Measurements from ENCODE around the gene MLEC. TPM values are rescaled to one million over a fixed set of nuclear protein-coding genes. Genes with fewer than 3 reads are reported as not detected.

Gene MLEC
- polyA plus RNA-seq, 1 experiment: 34.3 TPM

DNA sequence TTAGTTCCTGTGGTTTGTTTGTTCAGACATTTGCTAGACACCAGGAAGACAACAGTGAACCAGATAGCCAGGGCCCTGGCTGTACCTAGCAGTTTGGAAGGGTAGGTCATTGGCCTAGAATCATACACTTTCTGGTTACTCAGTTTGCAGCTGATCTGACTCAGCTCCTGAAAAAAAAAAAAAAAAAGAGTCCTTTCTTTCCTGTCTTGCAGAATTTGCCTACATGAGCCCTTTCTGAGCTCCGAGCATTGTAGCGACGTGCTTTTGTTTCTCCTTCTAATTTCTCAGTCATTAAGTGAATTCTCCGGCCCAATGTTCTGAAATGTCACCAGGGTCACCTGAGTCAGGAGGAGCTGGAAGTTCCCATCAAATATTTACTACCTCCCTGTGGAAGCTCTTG is 44.1 kb upstream of the MLEC start:
- DNase-seq (ENCODE audit: low read depth): no peak
- no peak for TF ChIP-seq CTCF (IDR thresholded peaks at IDR 0.05; ENCODE audit: insufficient read depth, low read depth, low read length)
- no peaks in the 10 kb centered on the region for H3K36me3 ChIP-seq (ENCODE audit: control insufficient read depth, insufficient read depth, low read length)
- peaks cover 35% of the 10 kb centered on the region for H3K27me3 ChIP-seq (ENCODE audit: control insufficient read depth, insufficient read depth, low read length)
- no peak overlapping the region for H3K4me3 ChIP-seq (ENCODE audit: low read depth, low read length)
- ChIA-PET POLR2A (interaction anchor here (0.6 kb wide), 1 partner anchor 28 kb away, joined by 9 read pairs; no protein-coding TSS in a partner anchor), CTCF (interaction anchor here (1.2 kb wide), 1 partner anchor 72 kb away, joined by 3 read pairs; no protein-coding TSS in a partner anchor)

DNA sequence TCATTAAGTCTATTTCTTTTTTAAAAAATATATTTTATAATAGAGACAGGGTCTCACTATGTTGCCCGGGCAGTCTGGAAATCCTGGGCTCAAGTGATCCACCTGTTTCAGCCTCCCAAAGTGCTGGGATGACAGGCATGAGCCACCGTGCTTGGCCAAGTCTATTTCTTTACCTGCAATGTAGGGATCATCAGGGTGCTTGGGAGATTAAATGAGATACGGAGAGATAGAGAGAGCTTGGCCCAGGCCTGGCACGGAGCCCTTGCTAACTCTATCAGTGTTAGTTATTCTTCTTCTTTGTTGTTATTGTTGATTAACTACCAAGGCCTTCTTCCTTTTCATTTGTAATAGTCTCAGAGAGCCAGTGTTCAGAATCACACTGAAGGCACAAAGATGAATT is 43.4 kb upstream of the MLEC start:
- Histone ChIP-seq H3K4me3 (ENCODE audit: low read depth, low read length) (no peak overlapping the region), H3K27me3 (ENCODE audit: control insufficient read depth, insufficient read depth, low read length) (peaks cover 35% of the 10 kb centered on the region), H3K36me3 (ENCODE audit: control insufficient read depth, insufficient read depth, low read length) (no peaks in the 10 kb centered on the region)
- DNase-seq (ENCODE audit: low read depth): no peak
- TF ChIP-seq CTCF (IDR thresholded peaks at IDR 0.05; ENCODE audit: insufficient read depth, low read depth, low read length): no peak
- POLR2A ChIA-PET: no interaction called here
- CTCF ChIA-PET: interaction anchor here (1.1 kb wide), 1 partner anchor 65 kb away, joined by 3 read pairs; no protein-coding TSS in a partner anchor

GRCh38 chr12:120646044-120646443 is 40.9 kb upstream of the MLEC start:
- DNase-seq (ENCODE audit: low read depth): no peak
- no peak for TF ChIP-seq CTCF (IDR thresholded peaks at IDR 0.05; ENCODE audit: insufficient read depth, low read depth, low read length)
- peaks cover 40% of the 10 kb centered on the region for H3K27me3 ChIP-seq (ENCODE audit: control insufficient read depth, insufficient read depth, low read length)
- H3K4me3 ChIP-seq (ENCODE audit: low read depth, low read length): no peak overlapping the region
- ChIA-PET CTCF (interaction anchor here (0.7 to 7.4 kb wide), 19 partner anchors 10 to 335 kb away, joined by 3 to 86 read pairs (median 4); partner anchors contain the start of genes POP5 and UNC119B), POLR2A (no interaction called here)
- H3K36me3 ChIP-seq (ENCODE audit: control insufficient read depth, insufficient read depth, low read length): no peaks in the 10 kb centered on the region

DNA sequence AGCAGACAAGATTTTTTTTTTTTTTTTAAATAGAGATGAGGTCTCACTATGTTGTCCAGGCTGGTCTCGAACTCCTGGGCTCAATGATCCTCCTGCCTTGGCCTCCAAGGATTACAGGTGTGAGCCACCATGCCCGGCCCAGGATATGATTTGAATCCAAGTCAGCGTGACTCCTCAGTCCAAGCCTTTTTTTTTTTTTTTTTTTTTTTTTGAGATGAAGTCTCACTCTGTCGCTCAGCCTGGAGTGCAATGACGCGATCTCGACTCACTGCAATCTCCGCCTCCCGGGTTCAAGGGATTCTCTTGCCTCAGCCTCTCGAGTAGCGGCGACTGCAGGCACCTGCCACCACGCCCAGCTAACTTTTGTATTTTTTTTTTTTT is 39.6 kb upstream of the MLEC start:
- Histone ChIP-seq H3K4me3 (ENCODE audit: low read depth, low read length) (no peak overlapping the region), H3K27me3 (ENCODE audit: control insufficient read depth, insufficient read depth, low read length) (peaks cover 27% of the 10 kb centered on the region), H3K36me3 (ENCODE audit: control insufficient read depth, insufficient read depth, low read length) (no peaks in the 10 kb centered on the region)
- POLR2A ChIA-PET: no interaction called here
- CTCF ChIA-PET: interaction anchor here (0.7 to 7.4 kb wide), 20 partner anchors 11 to 362 kb away, joined by 3 to 86 read pairs (median 6); partner anchors contain the start of genes MLEC, PLA2G1B and POP5
- no peak for TF ChIP-seq CTCF (IDR thresholded peaks at IDR 0.05; ENCODE audit: insufficient read depth, low read depth, low read length)
- DNase-seq (ENCODE audit: low read depth): no peak

GRCh38 chr12:120649442-120650232 is 37.3 kb upstream of the MLEC start:
- no peak for TF ChIP-seq CTCF (IDR thresholded peaks at IDR 0.05; ENCODE audit: insufficient read depth, low read depth, low read length)
- DNase-seq (ENCODE audit: low read depth): no peak
- H3K27me3 ChIP-seq (ENCODE audit: control insufficient read depth, insufficient read depth, low read length): peaks cover 22% of the 10 kb centered on the region
- ChIA-PET POLR2A (interaction anchor here (0.6 kb wide), 2 partner anchors 64 to 159 kb away, joined by 3 to 5 read pairs; no protein-coding TSS in a partner anchor), CTCF (interaction anchor here (0.6 to 7.4 kb wide), 45 partner anchors 8 to 760 kb away, joined by 3 to 86 read pairs (median 4); partner anchors contain the start of genes MLEC, PLA2G1B, POP5 and UNC119B)
- H3K36me3 ChIP-seq (ENCODE audit: control insufficient read depth, insufficient read depth, low read length): no peaks in the 10 kb centered on the region
- no peak overlapping the region; the same call in 1 of the 2 replicates for H3K4me3 ChIP-seq (ENCODE audit: low read depth, low read length)
